ENCODE measurements around the gene PKNOX1. TPM values are rescaled to one million over a fixed set of nuclear protein-coding genes. Genes with fewer than 3 reads are reported as not detected.

PKNOX1 gene
- total and polyA plus RNA-seq, 9 of the 15 experiments (the other 6 are each of a cell fraction or from before 2014, with no cell fraction given), result 8.8 to 25.9 (median 13.2) TPM

- TF ChIP-seq PRDM10 (IDR thresholded peaks at IDR 0.05; ENCODE audit: partially characterized antibody) (peak; percentile 53), ATF4 (CRISPR knock-in tag; IDR thresholded peaks at IDR 0.05) (0 out of 2 replicates have a peak, but pooled peaks have one; percentile 33), CBX2 (IDR thresholded peaks at IDR 0.05; ENCODE audit: insufficient read depth, low read length, poor library complexity, severe bottlenecking) (no peak), THRAP3 (IDR thresholded peaks at IDR 0.05; ENCODE audit: borderline replicate concordance) (no peak), HCFC1 (IDR thresholded peaks at IDR 0.05; ENCODE audit: low read depth, low read length) (no peak), SMARCE1 (IDR thresholded peaks at IDR 0.05) (0 out of 2 replicates have a peak, but pooled peaks have one; percentile 27), ZFX (CRISPR knock-in tag; IDR thresholded peaks at IDR 0.05) (no peak), TBL1XR1 (IDR thresholded peaks at IDR 0.05; ENCODE audit: low read length in 2 of 2) (no peak), SMC3 (conservative IDR thresholded peaks at IDR 0.05; ENCODE audit: insufficient read depth, low read depth, low read length) (no peak), SRF (CRISPR knock-in tag; IDR thresholded peaks at IDR 0.05) (no peak), CBX5 (IDR thresholded peaks at IDR 0.05; ENCODE audit: borderline replicate concordance, low read depth) (no peak), NFE2L1 (tag; IDR thresholded peaks at IDR 0.05; ENCODE audit: borderline replicate concordance, low read depth) (no peak), IRF1 (CRISPR knock-in tag; IDR thresholded peaks at IDR 0.05; ENCODE audit: borderline replicate concordance) (no peak), ZNF76 (CRISPR knock-in tag; IDR thresholded peaks at IDR 0.05; ENCODE audit: borderline replicate concordance) (0 out of 2 replicates have a peak, but pooled peaks have one; percentile 50), SMAD3 (CRISPR knock-in tag; conservative IDR thresholded peaks at IDR 0.05) (0 out of 2 replicates have a peak, but pooled peaks have one; percentile 57)
- TF ChIP-seq, protein P1, sequence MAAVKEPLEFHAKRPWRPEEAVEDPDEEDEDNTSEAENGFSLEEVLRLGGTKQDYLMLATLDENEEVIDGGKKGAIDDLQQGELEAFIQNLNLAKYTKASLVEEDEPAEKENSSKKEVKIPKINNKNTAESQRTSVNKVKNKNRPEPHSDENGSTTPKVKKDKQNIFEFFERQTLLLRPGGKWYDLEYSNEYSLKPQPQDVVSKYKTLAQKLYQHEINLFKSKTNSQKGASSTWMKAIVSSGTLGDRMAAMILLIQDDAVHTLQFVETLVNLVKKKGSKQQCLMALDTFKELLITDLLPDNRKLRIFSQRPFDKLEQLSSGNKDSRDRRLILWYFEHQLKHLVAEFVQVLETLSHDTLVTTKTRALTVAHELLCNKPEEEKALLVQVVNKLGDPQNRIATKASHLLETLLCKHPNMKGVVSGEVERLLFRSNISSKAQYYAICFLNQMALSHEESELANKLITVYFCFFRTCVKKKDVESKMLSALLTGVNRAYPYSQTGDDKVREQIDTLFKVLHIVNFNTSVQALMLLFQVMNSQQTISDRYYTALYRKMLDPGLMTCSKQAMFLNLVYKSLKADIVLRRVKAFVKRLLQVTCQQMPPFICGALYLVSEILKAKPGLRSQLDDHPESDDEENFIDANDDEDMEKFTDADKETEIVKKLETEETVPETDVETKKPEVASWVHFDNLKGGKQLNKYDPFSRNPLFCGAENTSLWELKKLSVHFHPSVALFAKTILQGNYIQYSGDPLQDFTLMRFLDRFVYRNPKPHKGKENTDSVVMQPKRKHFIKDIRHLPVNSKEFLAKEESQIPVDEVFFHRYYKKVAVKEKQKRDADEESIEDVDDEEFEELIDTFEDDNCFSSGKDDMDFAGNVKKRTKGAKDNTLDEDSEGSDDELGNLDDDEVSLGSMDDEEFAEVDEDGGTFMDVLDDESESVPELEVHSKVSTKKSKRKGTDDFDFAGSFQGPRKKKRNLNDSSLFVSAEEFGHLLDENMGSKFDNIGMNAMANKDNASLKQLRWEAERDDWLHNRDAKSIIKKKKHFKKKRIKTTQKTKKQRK (IDR thresholded peaks at IDR 0.05; ENCODE audit: borderline replicate concordance, low read depth, low read length), result no peak
- TF ChIP-seq, protein P2, sequence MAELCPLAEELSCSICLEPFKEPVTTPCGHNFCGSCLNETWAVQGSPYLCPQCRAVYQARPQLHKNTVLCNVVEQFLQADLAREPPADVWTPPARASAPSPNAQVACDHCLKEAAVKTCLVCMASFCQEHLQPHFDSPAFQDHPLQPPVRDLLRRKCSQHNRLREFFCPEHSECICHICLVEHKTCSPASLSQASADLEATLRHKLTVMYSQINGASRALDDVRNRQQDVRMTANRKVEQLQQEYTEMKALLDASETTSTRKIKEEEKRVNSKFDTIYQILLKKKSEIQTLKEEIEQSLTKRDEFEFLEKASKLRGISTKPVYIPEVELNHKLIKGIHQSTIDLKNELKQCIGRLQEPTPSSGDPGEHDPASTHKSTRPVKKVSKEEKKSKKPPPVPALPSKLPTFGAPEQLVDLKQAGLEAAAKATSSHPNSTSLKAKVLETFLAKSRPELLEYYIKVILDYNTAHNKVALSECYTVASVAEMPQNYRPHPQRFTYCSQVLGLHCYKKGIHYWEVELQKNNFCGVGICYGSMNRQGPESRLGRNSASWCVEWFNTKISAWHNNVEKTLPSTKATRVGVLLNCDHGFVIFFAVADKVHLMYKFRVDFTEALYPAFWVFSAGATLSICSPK (IDR thresholded peaks at IDR 0.05; ENCODE audit: borderline replicate concordance), result no peak
These were observed 5.2 kb upstream of the PKNOX1 start (continued) for GRCh38 chr21:42969193-42969600.

Measured in K562 (cell line).